SK-N-MC (cell line): ENCODE data around the gene FLRT2.
A peak's percentile ranks its signal among the peaks of the same experiment; 100 is the strongest.

Source experiments
- DNase-seq: peaks from one replicate; pipeline ENCODE4 v3.0.0-alpha.2; 2011; ENCODE audit warnings: low read depth, low spot score
- H3K27ac ChIP-seq: fragments of 200-600 bp; sonication (generic); 2 replicates; pipeline ENCODE4 v1.5.1; 2016; ENCODE audit warnings: mixed run types
- H3K36me3 ChIP-seq: fragments of 200-600 bp; sonication (generic); 2 replicates; pipeline ENCODE4 v1.6.1; 2017; ENCODE audit warnings: antibody characterized with exemption, low read length, mixed read lengths; ENCODE audit not compliant: insufficient read depth
- H3K4me3 ChIP-seq: fragments of 200-600 bp; sonication (generic); 2 replicates; pipeline ENCODE4 v1.5.1; 2016
- H3K9ac ChIP-seq: fragments of 200-600 bp; sonication (generic); 2 replicates; pipeline ENCODE4 v1.8.0; 2017; ENCODE audit warnings: mixed run types, mixed read lengths; ENCODE audit not compliant: insufficient read length
- H3K9me3 ChIP-seq: fragments of 200-600 bp; sonication (generic); 2 replicates; pipeline ENCODE4 v1.6.1; 2017; ENCODE audit warnings: low read depth, mild to moderate bottlenecking, antibody characterized with exemption, low read length, moderate library complexity, mixed read lengths
- EZH2 ChIP-seq: fragments of 200-600 bp; sonication (generic); IDR thresholded peaks from one replicate; pipeline ENCODE4 v1.6.1; 2017; ENCODE audit warnings: antibody characterized with exemption
- FOXP2 ChIP-seq: optimal IDR thresholded peaks from 2 replicates; pipeline ENCODE3; 2011; ENCODE audit warnings: mild to moderate bottlenecking, moderate library complexity; ENCODE audit not compliant: insufficient read depth; ENCODE audit errors: extremely low read length, control extremely low read depth
- POLR2AphosphoS5 ChIP-seq: IDR thresholded peaks from 2 replicates; pipeline ENCODE4 v1.6.1; 2012; ENCODE audit warnings: mild to moderate bottlenecking, low read depth, low read length, borderline replicate concordance

FLRT2 gene

GRCh38 chr14:85527445-85528035 lies 2.4 kb upstream of the FLRT2 start:
- no peaks in the 10 kb centered on the region for H3K9me3 ChIP-seq
- H3K9ac ChIP-seq, result peak overlapping the region; percentile 41
- H3K27ac ChIP-seq, result peak overlapping the region; percentile 96
- H3K4me3 ChIP-seq, result peak overlapping the region; percentile 95
- no peak for TF ChIP-seq EZH2
- TF ChIP-seq FOXP2, result no peak
- no peak for TF ChIP-seq POLR2AphosphoS5
- no peaks in the 10 kb centered on the region for H3K36me3 ChIP-seq
- no peak for DNase-seq

GRCh38 chr14:85528080-85528896 lies 1.7 kb upstream of the FLRT2 start:
- no peak for DNase-seq
- Histone ChIP-seq H3K4me3 (peak overlapping the region; percentile 95), H3K9ac (peak overlapping the region; percentile 90), H3K27ac (peak overlapping the region; percentile 96), H3K36me3 (no peaks in the 10 kb centered on the region), H3K9me3 (no peaks in the 10 kb centered on the region)
- no peak for TF ChIP-seq POLR2AphosphoS5
- TF ChIP-seq EZH2, result no peak
- no peak for TF ChIP-seq FOXP2

- TF ChIP-seq POLR2AphosphoS5 (no peak), EZH2 (no peak), FOXP2 (no peak)
- Histone ChIP-seq H3K36me3 (no peaks in the 10 kb centered on the region), H3K9ac (peak overlapping the region; percentile 90), H3K27ac (peak overlapping the region; percentile 96), H3K4me3 (peak overlapping the region; percentile 95), H3K9me3 (no peaks in the 10 kb centered on the region)
- DNase-seq, result no peak
Observed at GRCh38 chr14:85528897-85529631, 880 bp upstream of the FLRT2 start.

GRCh38 chr14:85530626-85531025 lies 682 bp downstream of the FLRT2 start:
- Histone ChIP-seq H3K4me3 (peak overlapping the region; percentile 95), H3K36me3 (no peaks in the 10 kb centered on the region), H3K9me3 (no peaks in the 10 kb centered on the region), H3K9ac (peak overlapping the region; percentile 90), H3K27ac (peak overlapping the region; percentile 86)
- DNase-seq, result no peak
- TF ChIP-seq EZH2 (no peak), FOXP2 (no peak), POLR2AphosphoS5 (no peak)

GRCh38 chr14:85531141-85531586 lies 1.2 kb downstream of the FLRT2 start:
- TF ChIP-seq POLR2AphosphoS5 (no peak), EZH2 (no peak), FOXP2 (no peak)
- H3K4me3 ChIP-seq, result peak overlapping the region; percentile 95
- peak overlapping the region; percentile 90 for H3K9ac ChIP-seq
- H3K9me3 ChIP-seq, result no peaks in the 10 kb centered on the region
- DNase-seq, result no peak
- H3K27ac ChIP-seq, result peak overlapping the region; percentile 86
- no peaks in the 10 kb centered on the region for H3K36me3 ChIP-seq

- Histone ChIP-seq H3K4me3 (peak overlapping the region; percentile 95), H3K9me3 (no peaks in the 10 kb centered on the region), H3K36me3 (no peaks in the 10 kb centered on the region; the same call in 1 of the 2 replicates), H3K9ac (peak overlapping the region; percentile 90), H3K27ac (peak overlapping the region; percentile 86)
- peak; percentile 57 for TF ChIP-seq POLR2AphosphoS5
- TF ChIP-seq FOXP2, result no peak
- no peak for TF ChIP-seq EZH2
- no peak for DNase-seq
Observed at GRCh38 chr14:85531587-85532373, 1.8 kb downstream of the FLRT2 start.

GRCh38 chr14:85532374-85533022 lies 2.6 kb downstream of the FLRT2 start:
- DNase-seq, result no peak
- H3K4me3 ChIP-seq, result peak overlapping the region; percentile 95
- peak overlapping the region; percentile 86 for H3K27ac ChIP-seq
- H3K9ac ChIP-seq, result peak overlapping the region; percentile 90
- TF ChIP-seq POLR2AphosphoS5 (no peak), EZH2 (no peak), FOXP2 (no peak)
- peaks cover 4% of the 10 kb centered on the region for H3K36me3 ChIP-seq
- no peaks in the 10 kb centered on the region for H3K9me3 ChIP-seq
